IMR-90 (cell line): ENCODE measurements around the gene CDH13. TPM values are rescaled to one million over a fixed set of nuclear protein-coding genes. Genes with fewer than 3 reads are reported as not detected.

Experiments used
- ATAC-seq: fragments of 200-7000 bp; cut with Tn5 transposase; 2 replicates; pipeline ENCODE4 v1.9.1; 2020; ENCODE audit warnings: low read depth, mild to moderate bottlenecking, moderate library complexity
- BruUV-seq: library from RNA; stranded (reverse); fragments of 400-500 nt; replicated peaks from 2 replicates; lab custom pipeline; 2021; lab: Mats Ljungman, UMichigan
- CTCF ChIA-PET: fragments of 300-600 bp; formaldehyde crosslinking; extraction: SDS; loops from one replicate; lab custom pipeline; 2021; ENCODE audit warnings: antibody characterized with exemption; lab: Yijun Ruan, JAX
- POLR2A ChIA-PET: fragments of 300-600 bp; sonication (Branson Sonifier 250); formaldehyde crosslinking; loops from one replicate; lab custom pipeline; 2022; ENCODE audit warnings: antibody characterized with exemption; ENCODE audit not compliant: unreplicated experiment; lab: Charles Lee
- DNase-seq: peaks from one replicate; pipeline ENCODE4 v3.0.0; 2013
- H2AFZ ChIP-seq: replicated peaks from 2 replicates; pipeline ENCODE3; 2013; ENCODE audit warnings: low read length, mild to moderate bottlenecking; ENCODE audit not compliant: poor library complexity
- H2AK5ac ChIP-seq: 2 replicates; pipeline ENCODE4 v1.6.1; 2013; ENCODE audit warnings: low read depth, low read length, inconsistent platforms
- H2AK9ac ChIP-seq: replicated peaks from 2 replicates; pipeline ENCODE3; 2013; ENCODE audit warnings: mild to moderate bottlenecking, low read depth, low read length, moderate library complexity; ENCODE audit not compliant: poor library complexity
- H2BK120ac ChIP-seq: 2 replicates; pipeline ENCODE4 v1.6.1; 2013; ENCODE audit warnings: low read depth, low read length, inconsistent platforms
- H2BK15ac ChIP-seq: 3 replicates; pipeline ENCODE4 v1.6.1; 2013; ENCODE audit warnings: low read depth, low read length, inconsistent platforms
- H2BK20ac ChIP-seq: 2 replicates; pipeline ENCODE4 v1.6.1; 2013; ENCODE audit warnings: low read depth, mild to moderate bottlenecking, inconsistent platforms, low read length, moderate library complexity
- H2BK5ac ChIP-seq: 2 replicates; pipeline ENCODE4 v1.6.1; 2013; ENCODE audit warnings: mild to moderate bottlenecking, low read depth, low read length, inconsistent platforms; ENCODE audit not compliant: poor library complexity, severe bottlenecking
- H3K14ac ChIP-seq: replicated peaks from 2 replicates; pipeline ENCODE4 v1.6.1; 2013; ENCODE audit warnings: low read depth, low read length, inconsistent platforms
- H3K18ac ChIP-seq: 2 replicates; pipeline ENCODE4 v1.6.1; 2013; ENCODE audit warnings: low read depth, low read length, control low read depth
- H3K23ac ChIP-seq: 2 replicates; pipeline ENCODE4 v1.6.1; 2013; ENCODE audit warnings: low read depth, low read length, inconsistent platforms
- H3K27ac ChIP-seq: 2 replicates; pipeline ENCODE4 v1.5.1; 2013; ENCODE audit warnings: mild to moderate bottlenecking, control low read depth, low read length; ENCODE audit not compliant: insufficient read depth
- H3K27me3 ChIP-seq: 2 replicates; pipeline ENCODE4 v1.6.1; 2013; ENCODE audit warnings: low read length; ENCODE audit not compliant: control insufficient read depth, insufficient read depth
- H3K36me3 ChIP-seq: 2 replicates; pipeline ENCODE4 v1.6.1; 2013; ENCODE audit warnings: low read length, mixed read lengths; ENCODE audit not compliant: control insufficient read depth, insufficient read depth
- H3K4ac ChIP-seq: 2 replicates; pipeline ENCODE4 v1.6.1; 2013; ENCODE audit warnings: low read depth, low read length, inconsistent platforms
- H3K4me1 ChIP-seq: 2 replicates; pipeline ENCODE4 v1.6.1; 2013; ENCODE audit warnings: low read length, mixed read lengths; ENCODE audit not compliant: control insufficient read depth, insufficient read depth
- H3K4me2 ChIP-seq: 2 replicates; pipeline ENCODE4 v1.6.1; 2013; ENCODE audit warnings: low read depth, mild to moderate bottlenecking, control low read depth, low read length, moderate library complexity
- H3K4me3 ChIP-seq: 2 replicates; pipeline ENCODE4 v1.5.1; 2013; ENCODE audit warnings: low read depth, mild to moderate bottlenecking, control low read depth, low read length, moderate library complexity; ENCODE audit not compliant: insufficient read depth
- H3K56ac ChIP-seq: 2 replicates; pipeline ENCODE4 v1.6.1; 2013; ENCODE audit warnings: low read length, inconsistent platforms; ENCODE audit not compliant: insufficient read depth; ENCODE audit errors: extremely low read depth
- H3K79me1 ChIP-seq, 2 experiments: 2 replicates each; pipeline ENCODE4 v1.6.1; 2013; ENCODE audit warnings: low read length in 2 of 2, inconsistent platforms in 1 of 2, low read depth in 1 of 2
- H3K9ac ChIP-seq: 2 replicates; pipeline ENCODE4 v1.6.1; 2013; ENCODE audit warnings: low read depth, low read length, control low read depth
- H3K9me1 ChIP-seq: 2 replicates; pipeline ENCODE4 v1.6.1; 2013; ENCODE audit warnings: low read length, inconsistent platforms; ENCODE audit not compliant: insufficient read depth
- H3K9me3 ChIP-seq: 2 replicates; pipeline ENCODE4 v1.6.1; 2013; ENCODE audit warnings: low read length; ENCODE audit not compliant: control insufficient read depth, insufficient read depth
- H4K20me1 ChIP-seq: 2 replicates; pipeline ENCODE4 v1.6.1; 2013; ENCODE audit warnings: low read length, inconsistent platforms; ENCODE audit not compliant: insufficient read depth
- H4K5ac ChIP-seq: 2 replicates; pipeline ENCODE4 v1.6.1; 2013; ENCODE audit warnings: mild to moderate bottlenecking, low read depth, low read length, control low read depth
- H4K8ac ChIP-seq, 2 experiments: 2 replicates each; pipeline ENCODE4 v1.6.1; 2013; ENCODE audit warnings: low read depth in 2 of 2, low read length in 2 of 2, control low read depth in 1 of 2, inconsistent platforms in 1 of 2
- H4K91ac ChIP-seq: 2 replicates; pipeline ENCODE4 v1.6.1; 2013; ENCODE audit warnings: low read depth, low read length, inconsistent platforms; ENCODE audit not compliant: insufficient read depth
- MAFK ChIP-seq: IDR thresholded peaks from 2 replicates; pipeline ENCODE4 v1.6.1; 2012; ENCODE audit warnings: low read depth, low read length, improper control_type of control experiment
- NFE2L2 ChIP-seq: fragments of 150-350 bp; IDR thresholded peaks from 2 replicates; pipeline ENCODE4 v1.6.1; 2016; ENCODE audit warnings: low read depth, mild to moderate bottlenecking, low read length
- RCOR1 ChIP-seq: IDR thresholded peaks from 2 replicates; pipeline ENCODE4 v1.6.1; 2012; ENCODE audit warnings: mild to moderate bottlenecking, low read length, improper control_type of control experiment; ENCODE audit not compliant: insufficient replicate concordance
- SMC3 ChIP-seq: fragments of 150-350 bp; IDR thresholded peaks from 2 replicates; pipeline ENCODE4 v1.6.1; 2016; ENCODE audit warnings: low read depth, mild to moderate bottlenecking, antibody characterized with exemption, low read length, moderate library complexity
- WGBS, 2 experiments: methylation state at CpG; one replicate each; pipeline versions ENCODE4 v1.1.5 to v1.1.7; 2013; ENCODE audit warnings: missing lambda C conversion rate in 2 of 2; ENCODE audit not compliant: insufficient read length in 1 of 2; ENCODE audit errors: extremely low coverage in 2 of 2; 5-methylcytosine and 5-hydroxymethylcytosine counted together
- dilution Hi-C: fragments of 300-500 bp; cut with HindIII; formaldehyde crosslinking; loops from one replicate; pipeline ENCODE4 v1.14.3; 2018; ENCODE audit warnings: low sequenced_read_pairs; ENCODE audit not compliant: unreplicated experiment
- in situ Hi-C: fragments of 300-500 bp; cut with MboI; formaldehyde crosslinking; loops from 3 replicates; pipeline ENCODE4 v1.14.3; 2019; ENCODE audit warnings: low sequenced_read_pairs, inconsistent platforms, mixed read lengths
- intact Hi-C: fragments of 100-400 bp; cut with micrococcal nuclease; formaldehyde crosslinking; loops from 2 replicates; pipeline ENCODE4 v1.10.0; 2022
- polyA plus RNA-seq, 3 experiments: library from polyadenylated mRNA; depleted of rRNA; stranded (reverse); fragments of >200 nt; gene quantifications; 2 replicates each; pipeline ENCODE4 v1.2.3, GENCODE V29; 2012; ENCODE audit warnings: low replicate concordance in 1 of 3
- total RNA-seq: library from RNA; depleted of rRNA; stranded (reverse); fragments of >200 nt; gene quantifications from 2 replicates; pipeline ENCODE4 v1.2.3, GENCODE V29; 2012
- TF ChIP-seq, protein P1 (sequence below): conservative IDR thresholded peaks from 2 replicates; pipeline ENCODE4 v1.5.1; 2012; ENCODE audit warnings: mild to moderate bottlenecking, low read depth, low read length, improper control_type of control experiment

Gene CDH13
- total and polyA plus RNA-seq, 2 of the 4 experiments (the other 2 are of a cell fraction), result 61.6 to 74.7 TPM

DNA sequence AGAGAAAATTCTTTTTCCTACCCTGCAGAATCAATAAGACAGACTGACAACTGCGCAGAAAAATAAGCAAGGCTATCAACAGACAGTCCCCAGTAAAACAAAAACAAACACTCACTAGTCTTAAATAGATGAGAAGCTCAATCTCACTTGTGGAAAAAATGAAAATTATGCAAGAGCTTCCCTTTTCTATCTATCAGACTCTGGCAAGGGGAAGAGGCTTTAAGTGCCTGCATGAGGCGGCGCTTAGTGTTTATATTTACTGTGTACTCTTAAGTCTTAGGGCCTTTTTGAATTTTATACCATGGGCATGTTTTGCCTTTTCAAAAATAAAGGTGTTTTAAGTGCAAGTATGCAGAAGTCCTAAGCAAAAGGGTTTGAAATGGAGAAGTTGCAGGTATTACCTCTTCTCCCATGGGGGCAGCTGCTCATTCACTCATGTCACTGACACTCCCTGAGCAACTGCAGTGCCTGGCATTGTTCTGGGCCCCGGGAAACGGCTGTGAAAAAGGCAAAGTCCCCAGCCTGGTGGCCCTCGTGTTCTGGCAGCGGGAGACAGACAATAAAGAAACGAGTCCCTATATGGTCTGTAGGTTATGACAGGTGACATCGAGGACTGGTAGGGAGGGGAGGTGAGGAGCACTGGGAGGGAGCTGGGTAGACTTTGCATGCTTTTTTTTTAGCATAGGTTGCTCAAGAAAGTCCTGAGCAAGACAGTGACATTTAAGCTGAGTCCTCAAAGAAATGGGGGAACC, 1216.2 kb downstream of the CDH13 start:
- H3K23ac ChIP-seq, result no peak overlapping the region
- no peaks in the 10 kb centered on the region for H3K4me1 ChIP-seq
- H3K4me2 ChIP-seq, result no peak overlapping the region
- peak overlapping the region; percentile 36 for H2AFZ ChIP-seq
- in situ Hi-C loops (no loop called here), dilution Hi-C loops (no loop called here), intact Hi-C loops (no loop called here)
- no peak overlapping the region for H3K9ac ChIP-seq
- no peaks in the 10 kb centered on the region for H3K79me1 ChIP-seq
- H3K27ac ChIP-seq, result no peak overlapping the region
- no peak overlapping the region for H3K14ac ChIP-seq
- no peaks in the 10 kb centered on the region for H3K9me3 ChIP-seq
- DNase-seq, result no peak
- H4K91ac ChIP-seq, result no peak overlapping the region
- no peak overlapping the region for H3K56ac ChIP-seq
- H3K27me3 ChIP-seq, result peaks cover 14% of the 10 kb centered on the region
- WGBS, 2 experiments, result no CpG with 5 or more reads among the region's 9 CpGs
- no peaks in the 10 kb centered on the region for H3K9me1 ChIP-seq
- POLR2A ChIA-PET, result no interaction called here
- no peak overlapping the region for H3K4me3 ChIP-seq
- CTCF ChIA-PET, result no interaction called here
- H2AK5ac ChIP-seq, result no peak overlapping the region
- TF ChIP-seq NFE2L2 (no peak), SMC3 (no peak), RCOR1 (no peak), MAFK (no peak)
- TF ChIP-seq, protein P1, sequence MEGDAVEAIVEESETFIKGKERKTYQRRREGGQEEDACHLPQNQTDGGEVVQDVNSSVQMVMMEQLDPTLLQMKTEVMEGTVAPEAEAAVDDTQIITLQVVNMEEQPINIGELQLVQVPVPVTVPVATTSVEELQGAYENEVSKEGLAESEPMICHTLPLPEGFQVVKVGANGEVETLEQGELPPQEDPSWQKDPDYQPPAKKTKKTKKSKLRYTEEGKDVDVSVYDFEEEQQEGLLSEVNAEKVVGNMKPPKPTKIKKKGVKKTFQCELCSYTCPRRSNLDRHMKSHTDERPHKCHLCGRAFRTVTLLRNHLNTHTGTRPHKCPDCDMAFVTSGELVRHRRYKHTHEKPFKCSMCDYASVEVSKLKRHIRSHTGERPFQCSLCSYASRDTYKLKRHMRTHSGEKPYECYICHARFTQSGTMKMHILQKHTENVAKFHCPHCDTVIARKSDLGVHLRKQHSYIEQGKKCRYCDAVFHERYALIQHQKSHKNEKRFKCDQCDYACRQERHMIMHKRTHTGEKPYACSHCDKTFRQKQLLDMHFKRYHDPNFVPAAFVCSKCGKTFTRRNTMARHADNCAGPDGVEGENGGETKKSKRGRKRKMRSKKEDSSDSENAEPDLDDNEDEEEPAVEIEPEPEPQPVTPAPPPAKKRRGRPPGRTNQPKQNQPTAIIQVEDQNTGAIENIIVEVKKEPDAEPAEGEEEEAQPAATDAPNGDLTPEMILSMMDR, result no peak
- no peaks in the 10 kb centered on the region for H4K20me1 ChIP-seq
- no peak overlapping the region for H2BK120ac ChIP-seq
- no peaks in the 10 kb centered on the region for H3K36me3 ChIP-seq
- no peak overlapping the region for H3K18ac ChIP-seq
- H3K4ac ChIP-seq, result no peak overlapping the region
- no peak overlapping the region for H2AK9ac ChIP-seq
- no peak overlapping the region for H2BK5ac ChIP-seq
- no peak overlapping the region for H2BK15ac ChIP-seq
- H4K5ac ChIP-seq, result no peak overlapping the region
- no TSS peak for BruUV-seq
- ATAC-seq, result no peak; the same call in 1 of the 2 replicates
- H2BK20ac ChIP-seq, result no peak overlapping the region
- H4K8ac ChIP-seq, result no peak overlapping the region
